ENCODE data around the gene TATDN3. TPM values are rescaled to one million over a fixed set of nuclear protein-coding genes. Genes with fewer than 3 reads are reported as not detected.
"Not testable (repeated sequence)": the region's sequence is repeated elsewhere in the genome, so short reads cannot be mapped to it uniquely, and the experiment has no call there.

Gene TATDN3
- total and polyA plus RNA-seq, 5 experiments from 2014 or later = 15.6 to 21.4 (median 18.0) TPM

GRCh38 chr1:212847549-212847948, 55.9 kb downstream of the TATDN3 start, which contains the start of gene SPATA45:
Gene SPATA45, minus strand, starts transcription at chr1:212847649. Its CDS starts 11,500 bp downstream, at chr1:212836149.
- POLR2A ChIA-PET = no interaction called here
- no peak for ATAC-seq

GRCh38 chr1:212852105-212852688, 60.5 kb downstream of the TATDN3 start:
- Mint-ChIP-seq H3K9me3 (peaks cover 0 to 14% (median 6%) of the 10 kb centered on the region in 9 donors), H3K27me3 (no peaks in the 10 kb centered on the region), H3K36me3 (peaks cover 5 to 20% (median 7%) of the 10 kb centered on the region in 3 donors), H3K4me1 (peaks cover 7 to 19% (median 18%) of the 10 kb centered on the region in 4 donors), H3K4me3 (peak overlapping the region in 1 of 10 donors; percentile 51), H3K27ac (peak overlapping the region in 1 of 10 donors; percentile 42)
- DNase-seq (no peak), ATAC-seq (no peak)
- POLR2A ChIA-PET = no interaction called here

More at GRCh38 chr1:212847549-212847948, 55.9 kb downstream of the TATDN3 start, which contains the start of gene SPATA45:
- DNase-seq = no peak
- H3K9me3 Mint-ChIP-seq = peaks cover 0 to 14% (median 6%) of the 10 kb centered on the region in 9 donors
- no peak within 1 kb of the TSS for H3K27ac Mint-ChIP-seq
- no peak within 1 kb of the TSS for H3K4me3 Mint-ChIP-seq
- H3K4me1 Mint-ChIP-seq = no peaks in the 10 kb centered on the region
- peaks cover 0 to 6% (median 0%) of the 10 kb centered on the region in 3 donors for H3K36me3 Mint-ChIP-seq
- H3K27me3 Mint-ChIP-seq = no peaks in the 10 kb centered on the region

GRCh38 chr1:212853658-212854057, 62.0 kb downstream of the TATDN3 start:
- POLR2A ChIA-PET = no interaction called here

GRCh38 chr1:212856755-212857154, 65.1 kb downstream of the TATDN3 start:
- no peak for ATAC-seq
- Mint-ChIP-seq H3K4me1 (peaks cover 16 to 33% (median 26%) of the 10 kb centered on the region in 4 donors), H3K27ac (peak overlapping the region in 2 of 10 donors; percentile 14 to 15), H3K27me3 (no peaks in the 10 kb centered on the region), H3K9me3 (peaks cover 0 to 7% (median 3%) of the 10 kb centered on the region in 9 donors), H3K4me3 (peak overlapping the region in 8 of 10 donors; percentile 58 to 98 (median 91)), H3K36me3 (peaks cover 5 to 20% (median 7%) of the 10 kb centered on the region in 3 donors)
- POLR2A ChIA-PET = interaction anchor here (1.2 to 1.7 kb wide), 2 partner anchors 56 to 63 kb away, joined by 4 to 6 read pairs; no protein-coding TSS in a partner anchor
- DNase-seq = no peak

More at GRCh38 chr1:212853658-212854057, 62.0 kb downstream of the TATDN3 start:
- H3K4me1 Mint-ChIP-seq = peaks cover 12 to 27% (median 26%) of the 10 kb centered on the region in 4 donors
- H3K4me3 Mint-ChIP-seq = no peak overlapping the region
- no peaks in the 10 kb centered on the region for H3K27me3 Mint-ChIP-seq
- no peak overlapping the region for H3K27ac Mint-ChIP-seq
- ATAC-seq (no peak), DNase-seq (no peak)
- H3K36me3 Mint-ChIP-seq = peaks cover 5 to 20% (median 7%) of the 10 kb centered on the region in 3 donors
- peaks cover 0 to 12% (median 3%) of the 10 kb centered on the region in 9 donors for H3K9me3 Mint-ChIP-seq

GRCh38 chr1:212857992-212858460, 66.3 kb downstream of the TATDN3 start, which contains the start of gene FLVCR1:
Gene FLVCR1, plus strand, starts transcription at chr1:212858275. Its CDS starts 178 bp downstream, at chr1:212858453.
- Mint-ChIP-seq H3K4me1 (peaks cover 17 to 38% (median 30%) of the 10 kb centered on the region in 4 donors), H3K4me3 (peak within 1 kb of the TSS in 8 of 10 donors; percentile 87 to 98 (median 94)), H3K36me3 (peaks cover 5 to 12% (median 10%) of the 10 kb centered on the region in 3 donors), H3K9me3 (peaks cover 0 to 4% (median 0%) of the 10 kb centered on the region in 9 donors), H3K27ac (peak within 1 kb of the TSS; percentile 85 to 97 (median 93)), H3K27me3 (no peaks in the 10 kb centered on the region)
- peak; percentile 95 to 97 for ATAC-seq
- POLR2A ChIA-PET = interaction anchor here (1.0 to 2.1 kb wide), 5 partner anchors 57 to 299 kb away, joined by 4 to 11 read pairs (median 5); partner anchors contain the start of genes NSL1 and TATDN3
- DNase-seq = peak; percentile 66 to 93 (median 84)

- peak in 6 of 10 donors; percentile 7 to 40 (median 24) for DNase-seq
- ATAC-seq = peak; percentile 11 to 28
- peaks cover 3 to 11% (median 9%) of the 10 kb centered on the region in 3 donors for H3K36me3 Mint-ChIP-seq
- peak overlapping the region in 8 of 10 donors; percentile 87 to 98 (median 94) for H3K4me3 Mint-ChIP-seq
- peak overlapping the region; percentile 85 to 97 (median 93) for H3K27ac Mint-ChIP-seq
- peaks cover 20 to 42% (median 34%) of the 10 kb centered on the region in 4 donors for H3K4me1 Mint-ChIP-seq
- POLR2A ChIA-PET = interaction anchor here (1.0 to 2.1 kb wide), 4 partner anchors 65 to 300 kb away, joined by 4 to 11 read pairs (median 6); partner anchors contain the start of genes NSL1 and TATDN3
- no peaks in the 10 kb centered on the region for H3K27me3 Mint-ChIP-seq
- H3K9me3 Mint-ChIP-seq = peaks cover 0 to 4% (median 0%) of the 10 kb centered on the region in 9 donors
These were observed 67.0 kb downstream of the TATDN3 start for GRCh38 chr1:212858461-212859265.

GRCh38 chr1:212860713-212861581, 69.3 kb downstream of the TATDN3 start:
- H3K9me3 Mint-ChIP-seq = no peaks in the 10 kb centered on the region
- POLR2A ChIA-PET = interaction anchor here (0.5 kb wide), 1 partner anchor 1236 kb away, joined by 4 read pairs; no protein-coding TSS in a partner anchor
- H3K27ac Mint-ChIP-seq = no peak overlapping the region
- no peak overlapping the region for H3K4me3 Mint-ChIP-seq
- H3K4me1 Mint-ChIP-seq = peaks cover 13 to 42% (median 35%) of the 10 kb centered on the region in 4 donors
- ATAC-seq = no peak
- peaks cover 0 to 16% (median 4%) of the 10 kb centered on the region in 3 donors for H3K36me3 Mint-ChIP-seq
- DNase-seq = no peak
- H3K27me3 Mint-ChIP-seq = no peaks in the 10 kb centered on the region

GRCh38 chr1:212862111-212862690, 70.5 kb downstream of the TATDN3 start:
- POLR2A ChIA-PET = no interaction called here
- ATAC-seq (no peak), DNase-seq (no peak)
- peaks cover 0 to 25% (median 7%) of the 10 kb centered on the region in 3 donors for H3K36me3 Mint-ChIP-seq
- peaks cover 13 to 32% (median 23%) of the 10 kb centered on the region in 4 donors for H3K4me1 Mint-ChIP-seq
- H3K9me3 Mint-ChIP-seq = no peaks in the 10 kb centered on the region
- no peak overlapping the region for H3K4me3 Mint-ChIP-seq
- H3K27me3 Mint-ChIP-seq = no peaks in the 10 kb centered on the region
- no peak overlapping the region for H3K27ac Mint-ChIP-seq

- ATAC-seq, DNase-seq, H3K4me3 Mint-ChIP-seq, POLR2A ChIA-PET, H3K27me3 Mint-ChIP-seq, H3K9me3 Mint-ChIP-seq: not testable (repeated sequence)
- H3K4me1 Mint-ChIP-seq = peaks cover 8 to 25% (median 14%) of the 10 kb centered on the region in 4 donors
- peak overlapping the region in 3 of 10 donors; percentile 0 to 60 (median 24) for H3K27ac Mint-ChIP-seq
- H3K36me3 Mint-ChIP-seq = peaks cover 0 to 26% (median 7%) of the 10 kb centered on the region in 3 donors
These were observed 71.7 kb downstream of the TATDN3 start for GRCh38 chr1:212863345-212863744.

- Mint-ChIP-seq H3K27me3 (no peaks in the 10 kb centered on the region), H3K9me3 (no peaks in the 10 kb centered on the region), H3K4me1 (peaks cover 5 to 19% (median 14%) of the 10 kb centered on the region in 4 donors), H3K4me3 (no peak overlapping the region), H3K27ac (peak overlapping the region in 4 of 10 donors; percentile 17 to 31 (median 26)), H3K36me3 (peaks cover 0 to 28% (median 7%) of the 10 kb centered on the region in 3 donors)
- ATAC-seq (no peak), DNase-seq (no peak)
- POLR2A ChIA-PET = no interaction called here
These were observed 72.5 kb downstream of the TATDN3 start for GRCh38 chr1:212864201-212864600.
